IPS-20b (cell line): ENCODE results near the gene C19orf38.

Experiments
- H3K27ac ChIP-seq: one replicate; pipeline ENCODE4 v1.5.1; 2013; ENCODE audit warnings: low read length
- H3K27me3 ChIP-seq: 2 replicates; pipeline ENCODE4 v1.6.1; 2013; ENCODE audit warnings: mild to moderate bottlenecking, low read length, inconsistent platforms; ENCODE audit not compliant: insufficient read depth
- H3K36me3 ChIP-seq: 2 replicates; pipeline ENCODE4 v1.6.1; 2013; ENCODE audit warnings: low read depth, mild to moderate bottlenecking, inconsistent platforms, low read length, moderate library complexity; ENCODE audit not compliant: insufficient read depth
- H3K4me1 ChIP-seq: 2 replicates; pipeline ENCODE4 v1.6.1; 2013; ENCODE audit warnings: mild to moderate bottlenecking, control low read depth, inconsistent platforms, low read length, moderate library complexity; ENCODE audit not compliant: insufficient read depth
- H3K4me3 ChIP-seq: 2 replicates; pipeline ENCODE4 v1.5.1; 2013; ENCODE audit warnings: mild to moderate bottlenecking, low read length, inconsistent platforms
- H3K9ac ChIP-seq: 2 replicates; pipeline ENCODE4 v1.6.1; 2013; ENCODE audit warnings: low read depth, mild to moderate bottlenecking, inconsistent platforms, low read length, moderate library complexity
- H3K9me3 ChIP-seq: 2 replicates; pipeline ENCODE4 v1.6.1; 2013; ENCODE audit warnings: mild to moderate bottlenecking, low read depth, low read length, inconsistent platforms; ENCODE audit not compliant: insufficient read depth

The C19orf38 gene

DNA sequence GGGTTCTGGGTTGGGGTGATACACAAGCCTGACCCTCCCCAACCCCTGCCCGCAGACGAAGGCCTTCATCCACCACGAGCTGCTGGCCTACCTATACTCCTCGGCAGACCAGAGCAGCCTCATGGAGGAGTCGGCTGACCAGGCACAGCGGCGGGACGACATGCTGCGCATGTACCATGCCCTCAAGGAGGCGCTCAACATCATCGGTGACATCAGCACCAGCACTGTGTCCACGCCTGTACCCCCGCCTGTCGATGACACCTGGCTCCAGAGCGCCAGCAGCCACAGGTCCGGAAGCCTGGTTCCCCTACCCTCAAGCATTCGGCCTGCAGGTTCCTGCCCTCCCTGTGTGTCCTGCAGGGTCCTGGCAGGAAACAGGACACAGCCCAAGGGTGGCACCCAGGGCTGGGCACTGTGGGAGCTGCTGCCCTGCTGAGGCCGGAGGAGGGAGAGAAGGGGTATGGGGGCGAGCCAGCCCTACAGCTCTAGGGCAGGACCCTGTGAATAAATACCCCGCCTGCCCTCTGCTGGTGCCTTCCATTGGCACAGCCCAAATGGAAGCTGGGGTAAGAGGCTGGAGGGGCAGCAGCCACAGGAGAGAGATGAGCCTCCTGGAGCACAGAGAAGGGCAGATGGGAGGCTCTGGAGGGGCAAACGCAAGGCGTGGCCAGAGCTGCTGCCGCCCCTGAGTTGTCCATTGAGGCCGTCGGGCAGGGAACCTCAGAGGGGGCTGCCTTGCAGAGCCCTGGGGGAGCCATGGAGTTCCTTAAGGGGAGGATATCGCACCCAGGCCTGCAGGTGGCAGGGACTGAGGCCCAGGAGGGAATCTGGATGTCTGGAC is 19.0 kb upstream of the C19orf38 start:
- Histone ChIP-seq H3K9me3 (no peaks in the 10 kb centered on the region), H3K27me3 (no peaks in the 10 kb centered on the region), H3K4me3 (no peak overlapping the region), H3K9ac (no peak overlapping the region), H3K27ac (no peak overlapping the region), H3K4me1 (no peaks in the 10 kb centered on the region), H3K36me3 (peaks cover 51% of the 10 kb centered on the region)

DNA sequence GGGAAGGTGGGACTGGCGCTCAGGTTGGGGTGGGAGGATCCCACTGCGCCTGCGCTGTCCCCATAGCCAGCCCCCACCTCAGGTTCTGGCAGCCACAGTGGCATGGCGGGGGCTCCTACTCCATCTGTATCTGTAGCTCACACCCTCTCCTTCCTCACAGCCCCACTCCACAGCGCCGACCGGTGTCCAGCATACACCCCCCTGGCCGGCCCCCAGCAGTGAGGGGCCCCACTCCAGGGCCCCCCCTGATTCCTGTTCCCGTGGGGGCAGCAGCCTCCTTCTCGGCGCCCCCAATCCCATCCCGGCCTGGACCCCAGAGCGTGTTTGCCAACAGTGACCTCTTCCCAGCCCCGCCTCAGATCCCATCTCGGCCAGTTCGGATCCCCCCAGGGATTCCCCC is 18.2 kb upstream of the C19orf38 start:
- Histone ChIP-seq H3K4me3 (no peak overlapping the region), H3K4me1 (no peaks in the 10 kb centered on the region), H3K9ac (no peak overlapping the region), H3K27ac (no peak overlapping the region), H3K27me3 (no peaks in the 10 kb centered on the region), H3K36me3 (peaks cover 48% of the 10 kb centered on the region), H3K9me3 (no peaks in the 10 kb centered on the region)

DNA sequence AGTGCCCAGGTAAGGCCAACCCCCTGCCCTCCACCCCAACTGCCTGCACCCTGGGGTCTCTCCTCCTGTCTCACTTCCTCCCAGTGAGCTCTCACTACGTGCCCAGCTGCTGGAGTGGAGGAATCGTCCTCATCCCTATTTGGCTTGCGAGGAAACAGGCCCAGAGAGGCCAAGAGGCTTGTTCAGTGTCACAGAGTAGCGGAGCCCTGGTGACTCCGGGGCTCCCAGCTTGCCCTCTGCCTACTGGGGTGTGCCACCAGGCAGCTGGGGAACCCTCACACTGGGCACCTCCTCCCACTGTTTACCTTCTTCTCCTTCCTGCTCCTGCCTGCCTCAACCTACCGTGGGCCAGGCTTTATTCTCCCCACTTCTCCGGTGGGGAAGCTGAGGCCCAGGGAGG is 17.8 kb upstream of the C19orf38 start:
- Histone ChIP-seq H3K27me3 (no peaks in the 10 kb centered on the region), H3K9ac (no peak overlapping the region), H3K27ac (no peak overlapping the region), H3K4me1 (no peaks in the 10 kb centered on the region), H3K9me3 (no peaks in the 10 kb centered on the region), H3K36me3 (peaks cover 46% of the 10 kb centered on the region), H3K4me3 (no peak overlapping the region)

GRCh38 chr19:10830931-10831779 is 17.1 kb upstream of the C19orf38 start:
- Histone ChIP-seq H3K9ac (no peak overlapping the region), H3K4me3 (no peak overlapping the region), H3K4me1 (no peaks in the 10 kb centered on the region), H3K9me3 (no peaks in the 10 kb centered on the region), H3K27me3 (no peaks in the 10 kb centered on the region), H3K27ac (no peak overlapping the region), H3K36me3 (peaks cover 38% of the 10 kb centered on the region)

GRCh38 chr19:10831987-10832938 is 16.0 kb upstream of the C19orf38 start:
- Histone ChIP-seq H3K4me3 (no peak overlapping the region), H3K27ac (no peak overlapping the region), H3K4me1 (no peaks in the 10 kb centered on the region), H3K36me3 (peaks cover 29% of the 10 kb centered on the region), H3K9me3 (peaks cover 6% of the 10 kb centered on the region; the same call in 1 of the 2 replicates), H3K27me3 (peaks cover 4% of the 10 kb centered on the region; the same call in 1 of the 2 replicates), H3K9ac (no peak overlapping the region)

GRCh38 chr19:10832939-10833296 is 15.3 kb upstream of the C19orf38 start:
- Histone ChIP-seq H3K9me3 (peaks cover 6% of the 10 kb centered on the region; the same call in 1 of the 2 replicates), H3K4me3 (no peak overlapping the region), H3K27ac (no peak overlapping the region), H3K27me3 (peaks cover 4% of the 10 kb centered on the region; the same call in 1 of the 2 replicates), H3K36me3 (peaks cover 29% of the 10 kb centered on the region), H3K9ac (no peak overlapping the region), H3K4me1 (no peaks in the 10 kb centered on the region)

DNA sequence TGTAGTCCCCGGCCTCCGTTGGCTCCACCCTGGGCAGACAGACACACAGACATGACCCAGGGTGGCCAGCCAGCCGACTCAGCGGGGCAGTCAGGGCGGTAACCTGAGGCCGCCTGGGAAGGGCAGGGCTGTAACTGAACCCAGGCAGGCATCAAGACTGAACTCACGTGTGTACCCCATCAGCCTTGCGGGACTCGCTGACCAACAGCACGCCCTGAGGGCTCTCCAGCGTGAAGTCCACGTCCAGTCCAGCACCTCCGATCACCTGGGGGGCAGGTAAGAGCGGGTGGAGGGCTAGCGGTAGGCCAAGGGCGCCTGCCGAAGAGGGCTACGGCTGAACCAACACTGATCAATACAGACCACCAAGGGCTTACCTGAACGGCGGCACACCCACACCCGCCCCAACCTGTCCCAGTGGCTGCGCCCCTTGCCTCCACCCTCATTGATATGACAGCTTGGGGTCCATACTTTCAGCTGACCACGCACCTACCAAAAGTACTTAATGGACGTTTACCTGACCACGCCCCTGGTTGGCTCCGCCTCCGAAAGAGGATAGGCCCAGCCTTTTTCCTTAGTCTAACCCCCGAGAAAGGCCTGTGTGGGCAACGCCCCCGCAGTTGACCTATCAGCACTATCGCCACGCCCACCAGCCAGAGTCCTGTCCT is 13.0 kb upstream of the C19orf38 start:
- Histone ChIP-seq H3K36me3 (peaks cover 28% of the 10 kb centered on the region), H3K4me1 (no peaks in the 10 kb centered on the region), H3K4me3 (peak overlapping the region; percentile 66), H3K27ac (no peak overlapping the region), H3K27me3 (peaks cover 4% of the 10 kb centered on the region; the same call in 1 of the 2 replicates), H3K9me3 (peaks cover 6% of the 10 kb centered on the region; the same call in 1 of the 2 replicates), H3K9ac (peak overlapping the region; percentile 48; the same call in 1 of the 2 replicates)

GRCh38 chr19:10835754-10836478 is 12.3 kb upstream of the C19orf38 start, which contains the start of gene TMED1:
TMED1 (minus strand) TSS chr19:10836212; CDS start chr19:10836191, 21 bp downstream.
- Histone ChIP-seq H3K4me3 (peak within 1 kb of the TSS; percentile 74), H3K9me3 (peaks cover 6% of the 10 kb centered on the region; the same call in 1 of the 2 replicates), H3K4me1 (no peaks in the 10 kb centered on the region), H3K27me3 (peaks cover 4% of the 10 kb centered on the region; the same call in 1 of the 2 replicates), H3K9ac (peak within 1 kb of the TSS; percentile 93), H3K36me3 (peaks cover 24% of the 10 kb centered on the region), H3K27ac (peak within 1 kb of the TSS; percentile 95)

GRCh38 chr19:10836479-10837330 is 11.5 kb upstream of the C19orf38 start:
- H3K9me3 ChIP-seq, result peaks cover 6% of the 10 kb centered on the region; the same call in 1 of the 2 replicates
- H3K27ac ChIP-seq, result peak overlapping the region; percentile 95
- peaks cover 4% of the 10 kb centered on the region; the same call in 1 of the 2 replicates for H3K27me3 ChIP-seq
- peak overlapping the region; percentile 74 for H3K4me3 ChIP-seq
- peak overlapping the region; percentile 93 for H3K9ac ChIP-seq
- H3K4me1 ChIP-seq, result no peaks in the 10 kb centered on the region
- peaks cover 24% of the 10 kb centered on the region for H3K36me3 ChIP-seq
